ENCODE data around the gene GAS1.

GAS1 gene

DNA sequence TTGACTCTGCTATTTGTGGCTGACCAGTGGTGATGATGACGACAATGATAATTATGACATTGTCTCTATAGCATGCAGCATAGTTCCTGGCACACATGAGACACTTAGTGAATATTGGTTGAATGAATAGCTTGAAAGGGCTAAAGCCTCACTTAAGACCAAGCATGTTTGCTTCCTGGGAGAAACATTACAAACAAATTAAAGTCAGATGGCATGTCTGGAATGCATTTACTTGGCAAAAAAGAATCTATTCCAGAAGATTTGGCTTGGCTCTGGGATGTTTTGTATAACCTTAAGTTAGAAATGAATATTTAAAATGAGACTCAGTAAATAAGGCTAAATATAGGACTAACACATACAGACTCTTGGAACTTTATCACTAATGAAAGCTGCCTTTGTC lies 21.6 kb downstream of the GAS1 start:
- DNase-seq (ENCODE audit: low read depth): peak; percentile 38

DNA sequence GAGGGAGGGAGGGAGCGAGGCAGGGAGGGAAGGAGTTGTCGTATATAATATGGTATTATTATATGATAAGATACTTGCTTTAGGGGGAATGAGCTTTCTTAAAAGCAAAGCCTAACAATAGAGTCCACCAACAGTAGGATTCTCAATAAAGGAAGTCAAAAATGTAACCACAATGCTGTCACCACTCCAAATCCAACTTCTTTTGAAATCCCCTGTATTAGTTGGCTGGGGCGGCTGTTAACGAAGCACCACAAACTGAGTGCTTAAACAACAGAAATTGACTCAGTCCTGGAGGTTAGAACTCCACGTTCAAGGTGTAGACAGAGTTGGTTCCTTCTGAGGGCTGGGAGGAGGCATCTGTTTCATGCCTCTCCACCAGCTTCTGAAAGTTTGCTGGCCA lies 23.1 kb downstream of the GAS1 start:
- no peak for DNase-seq (ENCODE audit: low read depth)

DNA sequence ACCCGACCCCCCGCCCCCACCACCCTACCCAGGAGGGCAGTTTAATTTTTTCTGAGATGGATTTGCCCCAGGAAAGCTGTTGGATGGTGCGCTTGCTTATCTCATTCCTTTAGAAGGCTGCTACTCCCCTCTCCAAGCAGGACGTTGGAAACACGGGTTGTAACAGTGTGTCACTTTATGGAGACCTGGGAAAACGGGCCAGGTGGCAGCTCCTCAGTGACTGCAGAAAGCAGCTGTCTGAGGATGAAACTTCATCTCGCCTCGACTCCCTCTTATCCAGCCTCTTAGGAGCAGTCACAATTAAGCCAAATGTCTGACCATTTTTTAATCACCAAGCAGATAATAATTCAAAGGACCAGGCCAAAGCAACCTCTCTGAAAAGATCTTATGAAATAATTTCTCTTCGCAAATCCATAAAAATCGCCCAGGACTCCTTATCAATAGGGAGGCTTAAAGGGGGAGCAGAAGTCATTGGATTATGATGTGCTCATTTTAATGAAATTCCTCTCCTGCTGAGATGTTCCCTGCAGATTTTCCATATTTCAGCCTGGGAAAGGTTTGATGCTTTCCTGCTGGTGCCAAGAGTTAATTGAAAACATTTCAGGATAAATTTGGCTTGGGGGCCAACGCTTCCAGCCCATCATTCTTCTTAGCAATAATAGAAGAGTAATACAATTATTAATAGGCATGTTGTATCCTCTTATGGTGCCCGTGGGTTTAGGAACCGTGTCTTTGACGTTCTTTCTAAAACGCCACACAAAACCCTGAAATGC lies 26.0 kb downstream of the GAS1 start:
- no peak for DNase-seq (ENCODE audit: low read depth)

DNA sequence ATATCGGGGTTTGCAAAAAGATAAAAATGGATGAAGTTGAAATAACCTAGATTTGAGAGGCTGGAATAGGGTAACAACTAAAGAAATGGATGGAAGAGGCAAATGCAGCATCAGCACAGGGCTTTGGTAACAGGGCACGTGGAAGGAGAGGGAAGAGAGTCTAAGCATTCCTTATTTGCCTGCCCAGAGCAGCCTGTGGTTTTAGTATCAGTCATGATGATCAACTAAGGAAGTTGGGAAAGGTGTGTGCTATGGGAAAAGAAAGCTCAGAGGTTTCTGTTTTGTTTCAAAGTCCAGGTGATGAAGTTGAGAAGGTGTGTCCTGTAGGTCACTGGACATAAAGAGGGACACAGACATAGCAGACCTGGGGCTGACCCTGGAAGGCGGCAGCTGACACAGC lies 28.8 kb downstream of the GAS1 start:
- no peak for DNase-seq (ENCODE audit: low read depth)

DNA sequence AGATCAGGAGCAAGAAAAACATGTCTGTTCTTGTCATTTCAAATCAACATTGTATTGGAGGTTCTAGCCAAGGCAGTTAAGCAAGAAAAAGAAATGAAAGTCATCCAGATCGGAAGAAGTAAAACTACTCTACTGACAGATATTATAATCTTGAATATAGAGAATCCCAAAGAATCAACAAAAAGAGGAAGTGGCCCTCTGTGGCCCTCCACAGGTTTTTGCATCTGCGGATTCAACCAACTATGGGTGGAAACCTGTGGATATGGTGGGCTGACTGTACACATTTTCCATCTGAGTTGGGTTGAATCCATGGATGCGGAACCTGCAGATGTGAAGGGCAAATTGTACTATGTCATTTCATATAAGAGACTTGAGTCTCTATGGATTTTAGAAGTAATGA lies 35.1 kb downstream of the GAS1 start:
- DNase-seq (ENCODE audit: low read depth): no peak

DNA sequence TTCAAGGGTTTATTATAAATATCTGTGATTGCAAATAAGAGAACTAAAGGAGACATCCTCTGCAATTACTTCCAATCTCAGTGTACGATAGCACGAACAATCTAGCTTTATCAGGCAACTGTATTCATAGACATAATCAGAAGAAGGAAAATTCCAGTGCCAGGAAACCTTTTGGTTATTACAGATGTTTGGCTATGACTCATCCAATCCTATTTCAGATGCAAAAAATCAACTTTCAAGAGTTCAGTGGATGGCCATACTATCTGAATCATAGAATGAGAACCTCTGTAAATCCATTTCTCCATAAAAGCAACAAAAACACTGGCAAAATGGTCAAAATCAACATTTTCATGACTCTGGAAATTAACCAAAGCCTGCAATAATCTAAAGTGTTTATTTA lies 37.9 kb downstream of the GAS1 start:
- DNase-seq (ENCODE audit: low read depth): peak; percentile 53

DNA sequence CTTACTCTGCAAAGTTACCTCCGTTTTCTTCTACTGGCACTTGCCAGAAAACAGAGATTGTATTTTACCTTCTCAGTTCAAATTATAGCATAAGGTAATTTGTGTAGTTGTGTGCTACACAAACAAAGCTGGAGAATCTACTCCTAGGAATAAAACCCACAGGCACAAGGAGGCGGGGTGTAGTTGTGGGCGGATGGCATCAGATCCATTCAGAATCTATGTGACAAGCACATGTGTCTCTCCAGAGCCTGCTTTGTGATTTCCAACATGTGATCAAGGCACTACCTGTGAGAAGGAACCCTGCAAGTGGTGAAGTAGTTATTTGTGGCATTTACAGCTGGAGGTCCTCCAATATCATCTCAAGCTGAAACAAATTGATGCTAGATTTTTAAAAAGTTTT lies 39.0 kb downstream of the GAS1 start:
- DNase-seq (ENCODE audit: low read depth): no peak

DNA sequence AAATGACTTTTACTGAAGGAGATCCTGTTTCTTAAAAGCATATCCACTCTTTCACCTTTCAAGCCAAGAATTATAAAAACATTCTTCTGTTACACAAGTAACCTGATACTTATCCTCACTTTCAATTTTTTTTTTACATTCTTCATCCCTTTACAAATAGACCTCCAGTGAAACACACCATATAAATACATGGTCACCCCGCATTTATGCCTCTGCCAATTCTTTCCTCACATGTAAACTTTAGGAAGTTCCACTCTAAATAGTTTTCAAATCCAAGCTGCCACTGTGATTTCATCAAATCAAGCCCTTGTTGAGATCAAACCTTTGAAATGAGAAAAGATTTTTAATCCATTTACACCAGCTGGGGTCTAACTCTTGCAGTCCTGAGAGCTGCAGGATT lies 40.0 kb downstream of the GAS1 start:
- DNase-seq (ENCODE audit: low read depth): peak; percentile 31

DNA sequence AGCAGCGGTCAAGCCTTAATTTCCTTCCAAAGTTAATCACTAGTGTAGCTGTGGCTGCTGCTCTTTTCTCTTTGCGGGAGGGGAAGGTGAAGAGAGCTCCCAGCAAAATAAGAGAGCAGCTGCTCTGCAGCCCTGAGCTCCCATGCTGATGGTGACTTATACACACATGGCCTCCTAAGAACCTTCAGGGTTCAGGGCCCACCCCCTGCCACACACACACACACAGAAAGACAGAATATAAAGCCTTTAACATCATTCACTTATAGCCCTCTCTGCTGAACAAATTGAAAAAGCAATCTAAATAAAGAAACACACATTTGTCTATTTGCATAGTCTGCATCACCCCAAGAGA lies 43.6 kb downstream of the GAS1 start:
- DNase-seq (ENCODE audit: low read depth): no peak

DNA sequence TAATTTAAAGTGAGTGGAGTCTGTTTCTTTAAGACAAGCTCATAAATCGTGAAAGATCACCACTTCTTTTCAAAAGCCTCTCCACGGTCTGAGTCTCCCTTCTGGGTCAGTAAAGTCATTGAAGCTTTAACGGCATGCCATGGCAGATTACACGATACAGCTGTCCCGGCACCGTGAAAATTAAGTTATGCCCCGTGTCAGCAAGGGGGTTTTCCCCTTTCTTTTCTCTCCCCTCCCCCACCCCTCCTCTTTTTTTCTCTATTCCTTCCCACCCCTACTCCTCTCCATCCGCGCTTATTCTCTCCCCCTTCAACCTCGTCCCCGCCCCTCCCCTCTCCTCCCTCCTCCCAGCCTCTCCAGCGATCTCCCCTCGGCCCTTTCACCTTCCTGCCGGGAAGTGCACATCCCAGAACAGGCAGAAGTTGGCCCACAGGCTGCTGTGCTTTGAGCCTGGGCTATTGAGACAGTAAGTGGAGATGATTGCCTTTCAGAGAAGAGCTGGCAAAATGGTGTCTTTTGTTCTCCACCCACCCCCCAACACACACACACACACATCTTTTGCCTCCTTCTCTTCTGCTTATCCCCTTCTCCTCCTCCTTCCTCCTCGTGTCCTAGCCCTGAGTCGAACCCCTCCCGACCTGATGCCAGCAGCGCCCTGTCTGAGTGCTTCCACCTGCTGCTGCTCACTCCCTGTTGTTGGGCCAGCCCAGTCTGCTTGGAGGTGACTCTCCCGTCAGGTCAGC lies 44.1 kb downstream of the GAS1 start:
- no peak for DNase-seq (ENCODE audit: low read depth)

DNA sequence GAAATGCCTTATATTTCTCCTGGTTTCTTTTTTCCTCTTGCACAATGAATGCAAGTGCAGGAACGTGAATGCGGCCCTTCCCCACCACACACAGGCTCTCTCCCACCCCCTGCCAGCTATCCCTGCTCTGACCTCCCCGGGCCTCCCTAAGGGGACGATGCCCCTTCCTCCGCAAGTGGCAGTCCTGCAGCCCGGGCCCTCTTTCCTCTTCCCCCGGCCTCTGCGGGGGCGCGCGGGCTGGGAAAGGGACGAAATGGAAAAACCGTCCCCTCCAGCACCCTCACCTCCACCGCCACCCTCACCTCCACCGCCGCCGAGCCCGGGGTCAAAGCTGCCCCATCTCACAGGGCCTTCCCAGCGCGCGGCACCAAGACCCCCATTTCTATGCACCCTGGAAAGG lies 44.7 kb downstream of the GAS1 start:
- DNase-seq (ENCODE audit: low read depth): no peak

DNA sequence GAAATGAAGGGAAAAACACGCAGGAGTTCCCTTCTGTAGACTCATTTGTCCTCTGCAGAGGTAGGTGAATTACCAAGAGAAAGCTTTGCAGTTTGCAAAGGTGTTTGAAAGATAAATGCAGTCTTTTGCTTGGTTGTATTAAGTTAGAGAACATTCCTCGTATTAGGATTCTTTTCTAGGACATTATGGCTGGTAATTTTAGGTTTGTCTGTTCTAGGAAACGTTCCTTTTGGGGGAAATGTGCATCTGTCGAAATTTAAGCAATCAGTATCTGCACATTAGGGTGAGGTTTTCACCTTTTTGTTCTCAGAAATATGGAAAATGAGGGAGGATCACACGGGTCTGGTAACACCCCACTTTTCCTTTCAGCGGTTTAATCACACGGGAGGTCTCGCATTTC lies 45.1 kb downstream of the GAS1 start:
- DNase-seq (ENCODE audit: low read depth): no peak

DNA sequence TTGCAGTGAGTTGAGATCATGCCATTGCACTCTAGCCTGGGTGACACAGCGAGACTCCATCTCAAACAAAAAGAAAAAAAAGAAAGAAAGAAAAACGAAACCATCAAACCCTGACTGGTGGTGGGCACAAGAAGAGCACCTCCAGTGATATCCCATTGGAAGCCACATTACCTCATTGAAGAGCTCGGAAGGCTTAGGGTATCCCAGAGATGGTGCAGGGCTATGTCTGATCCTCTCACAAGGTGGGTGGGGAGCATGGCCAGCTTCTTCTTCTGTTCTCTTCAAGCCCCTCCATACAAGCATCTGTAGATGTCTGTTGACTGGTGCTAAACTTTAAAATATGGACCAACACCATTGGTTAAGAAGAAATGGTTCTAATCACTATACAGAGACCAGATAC lies 45.8 kb downstream of the GAS1 start:
- DNase-seq (ENCODE audit: low read depth): no peak
